Transverse colon (tissue), 3 donors: Measurements from ENCODE around the gene ARHGAP8.

Experiments
- CTCF ChIP-seq, 5 experiments: fragments of 200-600 bp in 3 of 5; fragments of 450-650 bp in 2 of 5; sonication (generic) in 3 of 5; IDR thresholded peaks; 1 replicate in 2 of 5; 2 replicates in 3 of 5; pipeline ENCODE4 v1.5.1; 2016 to 2017; ENCODE audit warnings: antibody characterized with exemption in 5 of 5, inconsistent platforms in 3 of 5, mild to moderate bottlenecking in 2 of 5, moderate library complexity in 1 of 5
- POLR2A ChIP-seq: fragments of 450-650 bp; IDR thresholded peaks from one replicate; pipeline ENCODE4 v1.6.1; 2016; ENCODE audit warnings: antibody characterized with exemption, mild to moderate bottlenecking, moderate library complexity

DNA sequence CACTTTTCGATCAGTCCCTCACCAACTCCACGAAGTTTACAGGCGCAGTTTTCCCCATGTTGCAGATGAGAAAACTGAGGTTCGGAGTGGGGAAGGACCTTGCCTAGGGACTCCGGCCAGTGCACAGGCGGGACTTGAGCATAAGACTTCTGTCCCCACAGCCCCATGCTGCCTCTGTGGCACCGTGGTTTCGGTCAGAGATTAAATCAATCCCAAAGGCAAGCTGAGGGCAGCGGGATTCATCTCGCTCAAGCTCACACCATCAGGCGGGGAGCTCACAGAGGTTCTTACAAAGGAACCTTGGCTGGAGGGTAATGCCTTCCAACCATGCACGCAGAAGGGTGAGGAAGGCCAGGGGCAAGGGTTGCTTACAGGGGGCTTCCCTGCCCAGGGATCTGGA lies 141.9 kb downstream of the ARHGAP8 start:
- TF ChIP-seq CTCF (IDR thresholded peaks at IDR 0.05) (no peak), POLR2A (no peak)
